ENCODE results near the gene UBC.

UBC gene

DNA sequence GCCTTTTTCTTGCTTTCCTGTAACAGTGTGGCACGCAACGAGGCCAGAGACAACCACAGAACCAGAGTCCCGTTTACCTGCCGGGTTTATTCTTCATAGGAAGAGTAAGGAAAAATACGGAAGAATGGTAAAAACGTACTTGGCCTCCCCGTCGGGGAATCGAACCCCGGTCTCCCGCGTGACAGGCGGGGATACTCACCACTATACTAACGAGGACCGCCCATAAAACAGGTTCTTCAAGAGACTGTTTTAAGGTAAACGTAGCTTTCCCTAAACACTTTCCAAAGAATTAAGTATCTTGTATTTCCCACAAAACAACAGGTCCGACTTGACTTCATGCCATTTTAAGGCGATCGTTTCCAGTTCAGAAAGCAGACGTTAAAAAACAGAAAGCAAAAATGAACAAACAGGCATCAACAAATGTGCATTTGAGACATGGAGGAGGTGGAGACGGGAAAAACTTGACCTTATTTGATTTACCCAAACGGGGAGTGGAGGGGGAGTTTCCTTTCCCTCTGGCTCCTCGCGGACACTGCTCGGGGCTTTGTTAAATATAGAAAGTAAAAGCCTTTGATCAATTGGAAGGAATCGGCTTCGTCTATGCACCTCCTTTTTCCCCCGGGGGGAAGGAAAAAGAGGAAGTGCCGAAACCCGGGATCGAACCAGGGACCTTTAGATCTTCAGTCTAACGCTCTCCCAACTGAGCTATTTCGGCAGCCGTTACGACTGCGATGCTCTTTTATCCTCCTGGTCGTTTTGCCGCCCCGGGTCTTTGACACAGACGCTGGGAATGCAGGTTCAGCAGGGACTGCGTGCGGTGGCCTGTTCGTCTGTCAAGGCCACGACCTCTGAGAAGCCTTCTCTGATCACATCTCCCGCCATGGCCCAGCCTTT is 13.0 kb upstream of the UBC start (continued):
- TF ChIP-seq WT1 (tag by site-specific recombination; IDR thresholded peaks at IDR 0.05) (peak; percentile 22; the same call in 1 of the 2 replicates), ZNF837 (tag by site-specific recombination; IDR thresholded peaks at IDR 0.05) (no peak), ZNF248 (tag by site-specific recombination; IDR thresholded peaks at IDR 0.05) (no peak), SCRT2 (tag by site-specific recombination; IDR thresholded peaks at IDR 0.05) (peak; percentile 93), ZNF776 (tag by site-specific recombination; IDR thresholded peaks at IDR 0.05; ENCODE audit: borderline replicate concordance) (no peak), BCL11B (tag by site-specific recombination; IDR thresholded peaks at IDR 0.05; ENCODE audit: low read depth) (no peak), FEZF1 (tag by site-specific recombination; IDR thresholded peaks at IDR 0.05) (peak; percentile 70), ZNF175 (tag by site-specific recombination; IDR thresholded peaks at IDR 0.05) (no peak), PRDM1 (tag by site-specific recombination; IDR thresholded peaks at IDR 0.05) (peak; percentile 89), ZNF76 (tag by site-specific recombination; IDR thresholded peaks at IDR 0.05; ENCODE audit: borderline replicate concordance, low read depth) (peak; percentile 36; the same call in 1 of the 2 replicates), ZSCAN16 (tag by site-specific recombination; IDR thresholded peaks at IDR 0.05) (no peak), KLF7 (tag by site-specific recombination; IDR thresholded peaks at IDR 0.05; ENCODE audit: borderline replicate concordance) (peak; percentile 50; the same call in 1 of the 2 replicates), ZNF571 (tag by site-specific recombination; IDR thresholded peaks at IDR 0.05) (no peak)
- TF ChIP-seq, protein P1, sequence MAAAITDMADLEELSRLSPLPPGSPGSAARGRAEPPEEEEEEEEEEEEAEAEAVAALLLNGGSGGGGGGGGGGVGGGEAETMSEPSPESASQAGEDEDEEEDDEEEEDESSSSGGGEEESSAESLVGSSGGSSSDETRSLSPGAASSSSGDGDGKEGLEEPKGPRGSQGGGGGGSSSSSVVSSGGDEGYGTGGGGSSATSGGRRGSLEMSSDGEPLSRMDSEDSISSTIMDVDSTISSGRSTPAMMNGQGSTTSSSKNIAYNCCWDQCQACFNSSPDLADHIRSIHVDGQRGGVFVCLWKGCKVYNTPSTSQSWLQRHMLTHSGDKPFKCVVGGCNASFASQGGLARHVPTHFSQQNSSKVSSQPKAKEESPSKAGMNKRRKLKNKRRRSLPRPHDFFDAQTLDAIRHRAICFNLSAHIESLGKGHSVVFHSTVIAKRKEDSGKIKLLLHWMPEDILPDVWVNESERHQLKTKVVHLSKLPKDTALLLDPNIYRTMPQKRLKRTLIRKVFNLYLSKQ (tag by site-specific recombination; IDR thresholded peaks at IDR 0.05; ENCODE audit: borderline replicate concordance): no peak
- TF ChIP-seq, protein P2, sequence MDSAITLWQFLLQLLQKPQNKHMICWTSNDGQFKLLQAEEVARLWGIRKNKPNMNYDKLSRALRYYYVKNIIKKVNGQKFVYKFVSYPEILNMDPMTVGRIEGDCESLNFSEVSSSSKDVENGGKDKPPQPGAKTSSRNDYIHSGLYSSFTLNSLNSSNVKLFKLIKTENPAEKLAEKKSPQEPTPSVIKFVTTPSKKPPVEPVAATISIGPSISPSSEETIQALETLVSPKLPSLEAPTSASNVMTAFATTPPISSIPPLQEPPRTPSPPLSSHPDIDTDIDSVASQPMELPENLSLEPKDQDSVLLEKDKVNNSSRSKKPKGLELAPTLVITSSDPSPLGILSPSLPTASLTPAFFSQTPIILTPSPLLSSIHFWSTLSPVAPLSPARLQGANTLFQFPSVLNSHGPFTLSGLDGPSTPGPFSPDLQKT (IDR thresholded peaks at IDR 0.05; ENCODE audit: borderline replicate concordance, low read depth, low read length): no peak
- TF ChIP-seq, protein P3, sequence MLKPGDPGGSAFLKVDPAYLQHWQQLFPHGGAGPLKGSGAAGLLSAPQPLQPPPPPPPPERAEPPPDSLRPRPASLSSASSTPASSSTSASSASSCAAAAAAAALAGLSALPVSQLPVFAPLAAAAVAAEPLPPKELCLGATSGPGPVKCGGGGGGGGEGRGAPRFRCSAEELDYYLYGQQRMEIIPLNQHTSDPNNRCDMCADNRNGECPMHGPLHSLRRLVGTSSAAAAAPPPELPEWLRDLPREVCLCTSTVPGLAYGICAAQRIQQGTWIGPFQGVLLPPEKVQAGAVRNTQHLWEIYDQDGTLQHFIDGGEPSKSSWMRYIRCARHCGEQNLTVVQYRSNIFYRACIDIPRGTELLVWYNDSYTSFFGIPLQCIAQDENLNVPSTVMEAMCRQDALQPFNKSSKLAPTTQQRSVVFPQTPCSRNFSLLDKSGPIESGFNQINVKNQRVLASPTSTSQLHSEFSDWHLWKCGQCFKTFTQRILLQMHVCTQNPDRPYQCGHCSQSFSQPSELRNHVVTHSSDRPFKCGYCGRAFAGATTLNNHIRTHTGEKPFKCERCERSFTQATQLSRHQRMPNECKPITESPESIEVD (tag by site-specific recombination; IDR thresholded peaks at IDR 0.05): no peak
- TF ChIP-seq, protein P4, sequence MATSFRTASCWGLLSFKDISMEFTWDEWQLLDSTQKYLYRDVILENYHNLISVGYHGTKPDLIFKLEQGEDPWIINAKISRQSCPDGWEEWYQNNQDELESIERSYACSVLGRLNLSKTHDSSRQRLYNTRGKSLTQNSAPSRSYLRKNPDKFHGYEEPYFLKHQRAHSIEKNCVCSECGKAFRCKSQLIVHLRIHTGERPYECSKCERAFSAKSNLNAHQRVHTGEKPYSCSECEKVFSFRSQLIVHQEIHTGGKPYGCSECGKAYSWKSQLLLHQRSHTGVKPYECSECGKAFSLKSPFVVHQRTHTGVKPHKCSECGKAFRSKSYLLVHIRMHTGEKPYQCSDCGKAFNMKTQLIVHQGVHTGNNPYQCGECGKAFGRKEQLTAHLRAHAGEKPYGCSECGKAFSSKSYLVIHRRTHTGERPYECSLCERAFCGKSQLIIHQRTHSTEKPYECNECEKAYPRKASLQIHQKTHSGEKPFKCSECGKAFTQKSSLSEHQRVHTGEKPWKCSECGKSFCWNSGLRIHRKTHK (tag by site-specific recombination; IDR thresholded peaks at IDR 0.05): no peak
- TF ChIP-seq, protein P5, sequence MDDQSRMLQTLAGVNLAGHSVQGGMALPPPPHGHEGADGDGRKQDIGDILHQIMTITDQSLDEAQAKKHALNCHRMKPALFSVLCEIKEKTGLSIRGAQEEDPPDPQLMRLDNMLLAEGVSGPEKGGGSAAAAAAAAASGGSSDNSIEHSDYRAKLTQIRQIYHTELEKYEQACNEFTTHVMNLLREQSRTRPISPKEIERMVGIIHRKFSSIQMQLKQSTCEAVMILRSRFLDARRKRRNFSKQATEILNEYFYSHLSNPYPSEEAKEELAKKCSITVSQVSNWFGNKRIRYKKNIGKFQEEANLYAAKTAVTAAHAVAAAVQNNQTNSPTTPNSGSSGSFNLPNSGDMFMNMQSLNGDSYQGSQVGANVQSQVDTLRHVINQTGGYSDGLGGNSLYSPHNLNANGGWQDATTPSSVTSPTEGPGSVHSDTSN (CRISPR knock-in tag; IDR thresholded peaks at IDR 0.05): no peak
- TF ChIP-seq, protein P6, sequence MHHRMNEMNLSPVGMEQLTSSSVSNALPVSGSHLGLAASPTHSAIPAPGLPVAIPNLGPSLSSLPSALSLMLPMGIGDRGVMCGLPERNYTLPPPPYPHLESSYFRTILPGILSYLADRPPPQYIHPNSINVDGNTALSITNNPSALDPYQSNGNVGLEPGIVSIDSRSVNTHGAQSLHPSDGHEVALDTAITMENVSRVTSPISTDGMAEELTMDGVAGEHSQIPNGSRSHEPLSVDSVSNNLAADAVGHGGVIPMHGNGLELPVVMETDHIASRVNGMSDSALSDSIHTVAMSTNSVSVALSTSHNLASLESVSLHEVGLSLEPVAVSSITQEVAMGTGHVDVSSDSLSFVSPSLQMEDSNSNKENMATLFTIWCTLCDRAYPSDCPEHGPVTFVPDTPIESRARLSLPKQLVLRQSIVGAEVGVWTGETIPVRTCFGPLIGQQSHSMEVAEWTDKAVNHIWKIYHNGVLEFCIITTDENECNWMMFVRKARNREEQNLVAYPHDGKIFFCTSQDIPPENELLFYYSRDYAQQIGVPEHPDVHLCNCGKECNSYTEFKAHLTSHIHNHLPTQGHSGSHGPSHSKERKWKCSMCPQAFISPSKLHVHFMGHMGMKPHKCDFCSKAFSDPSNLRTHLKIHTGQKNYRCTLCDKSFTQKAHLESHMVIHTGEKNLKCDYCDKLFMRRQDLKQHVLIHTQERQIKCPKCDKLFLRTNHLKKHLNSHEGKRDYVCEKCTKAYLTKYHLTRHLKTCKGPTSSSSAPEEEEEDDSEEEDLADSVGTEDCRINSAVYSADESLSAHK (tag by site-specific recombination; IDR thresholded peaks at IDR 0.05): peak; percentile 32; the same call in 1 of the 2 replicates
- TF ChIP-seq, protein P7, sequence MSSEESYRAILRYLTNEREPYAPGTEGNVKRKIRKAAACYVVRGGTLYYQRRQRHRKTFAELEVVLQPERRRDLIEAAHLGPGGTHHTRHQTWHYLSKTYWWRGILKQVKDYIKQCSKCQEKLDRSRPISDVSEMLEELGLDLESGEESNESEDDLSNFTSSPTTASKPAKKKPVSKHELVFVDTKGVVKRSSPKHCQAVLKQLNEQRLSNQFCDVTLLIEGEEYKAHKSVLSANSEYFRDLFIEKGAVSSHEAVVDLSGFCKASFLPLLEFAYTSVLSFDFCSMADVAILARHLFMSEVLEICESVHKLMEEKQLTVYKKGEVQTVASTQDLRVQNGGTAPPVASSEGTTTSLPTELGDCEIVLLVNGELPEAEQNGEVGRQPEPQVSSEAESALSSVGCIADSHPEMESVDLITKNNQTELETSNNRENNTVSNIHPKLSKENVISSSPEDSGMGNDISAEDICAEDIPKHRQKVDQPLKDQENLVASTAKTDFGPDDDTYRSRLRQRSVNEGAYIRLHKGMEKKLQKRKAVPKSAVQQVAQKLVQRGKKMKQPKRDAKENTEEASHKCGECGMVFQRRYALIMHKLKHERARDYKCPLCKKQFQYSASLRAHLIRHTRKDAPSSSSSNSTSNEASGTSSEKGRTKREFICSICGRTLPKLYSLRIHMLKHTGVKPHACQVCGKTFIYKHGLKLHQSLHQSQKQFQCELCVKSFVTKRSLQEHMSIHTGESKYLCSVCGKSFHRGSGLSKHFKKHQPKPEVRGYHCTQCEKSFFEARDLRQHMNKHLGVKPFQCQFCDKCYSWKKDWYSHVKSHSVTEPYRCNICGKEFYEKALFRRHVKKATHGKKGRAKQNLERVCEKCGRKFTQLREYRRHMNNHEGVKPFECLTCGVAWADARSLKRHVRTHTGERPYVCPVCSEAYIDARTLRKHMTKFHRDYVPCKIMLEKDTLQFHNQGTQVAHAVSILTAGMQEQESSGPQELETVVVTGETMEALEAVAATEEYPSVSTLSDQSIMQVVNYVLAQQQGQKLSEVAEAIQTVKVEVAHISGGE (tag by site-specific recombination; conservative IDR thresholded peaks at IDR 0.05; ENCODE audit: low read depth): peak; percentile 17; the same call in 1 of the 2 replicates
- TF ChIP-seq, protein P8, sequence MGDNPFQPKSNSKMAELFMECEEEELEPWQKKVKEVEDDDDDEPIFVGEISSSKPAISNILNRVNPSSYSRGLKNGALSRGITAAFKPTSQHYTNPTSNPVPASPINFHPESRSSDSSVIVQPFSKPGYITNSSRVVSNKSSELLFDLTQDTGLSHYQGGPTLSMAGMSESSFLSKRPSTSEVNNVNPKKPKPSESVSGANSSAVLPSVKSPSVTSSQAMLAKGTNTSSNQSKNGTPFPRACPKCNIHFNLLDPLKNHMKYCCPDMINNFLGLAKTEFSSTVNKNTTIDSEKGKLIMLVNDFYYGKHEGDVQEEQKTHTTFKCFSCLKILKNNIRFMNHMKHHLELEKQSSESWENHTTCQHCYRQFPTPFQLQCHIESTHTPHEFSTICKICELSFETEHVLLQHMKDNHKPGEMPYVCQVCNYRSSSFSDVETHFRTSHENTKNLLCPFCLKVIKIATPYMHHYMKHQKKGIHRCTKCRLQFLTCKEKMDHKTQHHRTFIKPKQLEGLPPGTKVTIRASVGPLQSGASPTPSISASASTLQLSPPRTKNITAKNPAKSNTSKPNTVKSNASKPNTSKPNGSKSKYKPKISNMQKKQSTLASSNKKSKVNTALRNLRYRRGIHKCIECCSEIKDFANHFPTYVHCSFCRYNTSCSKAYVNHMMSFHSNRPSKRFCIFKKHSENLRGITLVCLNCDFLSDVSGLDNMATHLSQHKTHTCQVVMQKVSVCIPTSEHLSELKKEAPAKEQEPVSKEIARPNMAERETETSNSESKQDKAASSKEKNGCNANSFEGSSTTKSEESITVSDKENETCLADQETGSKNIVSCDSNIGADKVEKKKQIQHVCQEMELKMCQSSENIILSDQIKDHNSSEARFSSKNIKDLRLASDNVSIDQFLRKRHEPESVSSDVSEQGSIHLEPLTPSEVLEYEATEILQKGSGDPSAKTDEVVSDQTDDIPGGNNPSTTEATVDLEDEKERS (tag by site-specific recombination; IDR thresholded peaks at IDR 0.05): peak; percentile 46; the same call in 1 of the 2 replicates

Measured in HEK293 (cell line).